ENCODE data around the gene PCDH9. TPM values are rescaled to one million over a fixed set of nuclear protein-coding genes. Genes with fewer than 3 reads are reported as not detected.
A peak's percentile ranks its signal among the peaks of the same experiment; 100 is the strongest.

Gene PCDH9
- total and polyA plus RNA-seq, 2 of the 4 experiments (the other 2 are of a cell fraction), result 2.2 to 10.2 TPM

GRCh38 chr13:67230404-67231288 lies 510 bp upstream of the PCDH9 start:
- Histone ChIP-seq H2BK5ac (ENCODE audit: low read depth, low read length, poor library complexity, severe bottlenecking) (peak overlapping the region; percentile 61), H3K14ac (replicated peaks; ENCODE audit: low read depth, low read length) (peak overlapping the region; percentile 93), H2AFZ (replicated peaks; ENCODE audit: low read length, poor library complexity) (peak overlapping the region; percentile 99), H3K9ac (ENCODE audit: low read depth, low read length) (peak overlapping the region; percentile 69), H2BK120ac (ENCODE audit: low read depth, low read length) (peak overlapping the region; percentile 79), H4K5ac (ENCODE audit: low read depth, low read length) (peak overlapping the region; percentile 16; the same call in 1 of the 2 replicates), H4K91ac (ENCODE audit: insufficient read depth, low read depth, low read length) (peak overlapping the region; percentile 77), H3K36me3 (ENCODE audit: control insufficient read depth, insufficient read depth, low read length) (no peaks in the 10 kb centered on the region), H2BK20ac (ENCODE audit: low read depth, low read length) (peak overlapping the region; percentile 17; the same call in 1 of the 2 replicates), H3K4ac (ENCODE audit: low read depth, low read length) (peak overlapping the region; percentile 93), H3K23ac (ENCODE audit: low read depth, low read length) (peak overlapping the region; percentile 96), H3K4me1 (ENCODE audit: control insufficient read depth, insufficient read depth, low read length) (no peaks in the 10 kb centered on the region; the same call in 1 of the 2 replicates), H3K4me3 (ENCODE audit: insufficient read depth, low read depth, low read length) (peak overlapping the region; percentile 76), H3K18ac (ENCODE audit: low read depth, low read length) (peak overlapping the region; percentile 5; the same call in 1 of the 2 replicates), H2BK15ac (ENCODE audit: low read depth, low read length) (peak overlapping the region; percentile 65; the same call in 1 of the 3 replicates), H3K9me1 (ENCODE audit: insufficient read depth, low read length) (no peaks in the 10 kb centered on the region), H4K20me1 (ENCODE audit: insufficient read depth, low read length) (no peaks in the 10 kb centered on the region), H3K79me1 (ENCODE audit: low read depth in 1 of 2, low read length in 2 of 2) (peaks cover 4 to 12% of the 10 kb centered on the region in 2 experiments; a peak in 1 of 4 replicates), H3K9me3 (ENCODE audit: control insufficient read depth, insufficient read depth, low read length) (no peaks in the 10 kb centered on the region), H2AK5ac (ENCODE audit: low read depth, low read length) (no peak overlapping the region), H3K27ac (ENCODE audit: insufficient read depth, low read length) (peak overlapping the region; percentile 59), H3K4me2 (ENCODE audit: low read depth, low read length) (peak overlapping the region; percentile 88), H2AK9ac (replicated peaks; ENCODE audit: low read depth, low read length, poor library complexity) (peak overlapping the region; percentile 84), H4K8ac (ENCODE audit: low read depth in 2 of 2, low read length in 2 of 2) (peak overlapping the region; percentile 65 to 78; a peak in 1 of 4 replicates), H3K27me3 (ENCODE audit: control insufficient read depth, insufficient read depth, low read length) (no peaks in the 10 kb centered on the region), H3K56ac (ENCODE audit: extremely low read depth, insufficient read depth, low read length) (peak overlapping the region; percentile 91)
- CTCF ChIA-PET, result interaction anchor here (1.3 kb wide), 1 partner anchor 186 kb away, joined by 4 read pairs; no protein-coding TSS in a partner anchor
- in situ Hi-C loops (cut with MboI; ENCODE audit: low sequenced_read_pairs), result no loop called here
- intact Hi-C loops (cut with micrococcal nuclease), result loop anchor here (2.0 kb wide), 1 partner anchor 186 kb away; no protein-coding TSS in a partner anchor
- ATAC-seq (ENCODE audit: low read depth) (peak; percentile 94), DNase-seq (peak; percentile 97)
- dilution Hi-C loops (cut with HindIII; ENCODE audit: low sequenced_read_pairs, unreplicated experiment), result no loop called here
- BruUV-seq (replicated peaks), result no TSS peak
- 1% methylated on average over 65 of the region's 86 CpGs; no CpG with 5 or more reads in 1 of the 2 experiments for WGBS, 2 experiments (ENCODE audit: extremely low coverage in 2 of 2, insufficient read length in 1 of 2)
- POLR2A ChIA-PET (ENCODE audit: unreplicated experiment), result no interaction called here
- TF ChIP-seq NFE2L2 (IDR thresholded peaks at IDR 0.05; ENCODE audit: low read depth, low read length), result 0 out of 2 replicates have a peak, but pooled peaks have one; percentile 6
- peak; percentile 69; the same call in 1 of the 2 replicates for TF ChIP-seq MXI1 (IDR thresholded peaks at IDR 0.05; ENCODE audit: borderline replicate concordance, low read depth, low read length)
- no peak for TF ChIP-seq CEBPB (IDR thresholded peaks at IDR 0.05; ENCODE audit: low read depth, low read length)
- TF ChIP-seq RCOR1 (IDR thresholded peaks at IDR 0.05; ENCODE audit: insufficient replicate concordance, low read length), result no peak
- TF ChIP-seq CHD1 (IDR thresholded peaks at IDR 0.05; ENCODE audit: low read depth, low read length), result 0 out of 2 replicates have a peak, but pooled peaks have one; percentile 70
- no peak; the same call in 1 of the 2 replicates for TF ChIP-seq BHLHE40 (IDR thresholded peaks at IDR 0.05; ENCODE audit: low read depth, low read length)
- TF ChIP-seq POLR2A (IDR thresholded peaks at IDR 0.05; ENCODE audit: low read depth, low read length), result no peak; the same call in 1 of the 2 replicates
- TF ChIP-seq, protein P1, sequence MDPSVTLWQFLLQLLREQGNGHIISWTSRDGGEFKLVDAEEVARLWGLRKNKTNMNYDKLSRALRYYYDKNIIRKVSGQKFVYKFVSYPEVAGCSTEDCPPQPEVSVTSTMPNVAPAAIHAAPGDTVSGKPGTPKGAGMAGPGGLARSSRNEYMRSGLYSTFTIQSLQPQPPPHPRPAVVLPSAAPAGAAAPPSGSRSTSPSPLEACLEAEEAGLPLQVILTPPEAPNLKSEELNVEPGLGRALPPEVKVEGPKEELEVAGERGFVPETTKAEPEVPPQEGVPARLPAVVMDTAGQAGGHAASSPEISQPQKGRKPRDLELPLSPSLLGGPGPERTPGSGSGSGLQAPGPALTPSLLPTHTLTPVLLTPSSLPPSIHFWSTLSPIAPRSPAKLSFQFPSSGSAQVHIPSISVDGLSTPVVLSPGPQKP (IDR thresholded peaks at IDR 0.05; ENCODE audit: borderline replicate concordance, low read depth, low read length), result no peak
- no peak for TF ChIP-seq RFX5 (IDR thresholded peaks at IDR 0.05; ENCODE audit: low read depth, low read length)
- peak; percentile 1; the same call in 1 of the 2 replicates for TF ChIP-seq RAD21 (IDR thresholded peaks at IDR 0.05; ENCODE audit: low read length)
- no peak for TF ChIP-seq SMC3 (IDR thresholded peaks at IDR 0.05; ENCODE audit: low read depth, low read length)
- no peak; the same call in 1 of the 2 replicates for TF ChIP-seq FOS (IDR thresholded peaks at IDR 0.05; ENCODE audit: low read depth, low read length)
- TF ChIP-seq MAFK (IDR thresholded peaks at IDR 0.05; ENCODE audit: low read depth, low read length), result no peak; the same call in 1 of the 2 replicates
- peak; percentile 99 for TF ChIP-seq MAZ (IDR thresholded peaks at IDR 0.05; ENCODE audit: borderline replicate concordance, low read depth, low read length)
- peak; percentile 26; the same call in 1 of the 2 replicates for TF ChIP-seq USF2 (IDR thresholded peaks at IDR 0.05; ENCODE audit: low read depth, low read length)

Data from IMR-90 (cell line).